ENCODE results near the gene EPHA4.

DNA sequence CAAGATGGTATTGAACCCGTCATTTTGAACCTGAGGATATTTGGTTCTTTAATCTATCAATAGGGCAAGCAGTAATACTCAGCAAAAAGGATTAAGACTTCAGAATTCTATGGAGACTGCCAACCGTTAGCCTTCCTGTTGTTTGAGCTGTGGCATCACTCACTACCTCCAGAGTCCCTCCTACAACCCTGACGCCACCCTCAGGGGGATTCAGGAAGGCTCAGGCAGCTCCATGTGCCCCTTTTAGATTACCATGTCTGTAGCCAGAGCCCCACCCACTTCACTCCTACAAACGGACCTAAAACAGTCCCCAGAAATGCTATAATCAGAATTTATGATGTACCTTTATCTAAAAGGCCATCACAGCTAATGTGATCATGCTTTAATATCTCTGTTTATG, 172.9 kb downstream of the EPHA4 start:
- no peak for TF ChIP-seq MAFK (IDR thresholded peaks at IDR 0.05; ENCODE audit: partially characterized antibody)
- no peak for TF ChIP-seq RAD21 (conservative IDR thresholded peaks at IDR 0.05 in 1 of 2, IDR thresholded peaks at IDR 0.05 in 1 of 2)
